SK-N-SH (cell line): Measurements from ENCODE around the gene LSM2. TPM values are rescaled to one million over a fixed set of nuclear protein-coding genes. Genes with fewer than 3 reads are reported as not detected.
"Not testable (repeated sequence)": the region's sequence is repeated elsewhere in the genome, so short reads cannot be mapped to it uniquely, and the experiment has no call there.

Experiments used
- CTCF ChIA-PET: fragments of 300-600, 350-600 bp; formaldehyde crosslinking; extraction: SDS; loops from one replicate; lab custom pipeline; 2021; lab: Yijun Ruan, JAX
- POLR2A ChIA-PET: fragments of 350-600 bp; sonication (Branson Sonifier 250); formaldehyde crosslinking; extraction: SDS; loops from one replicate; lab custom pipeline; 2020; ENCODE audit warnings: antibody characterized with exemption, inconsistent platforms; lab: Yijun Ruan, JAX
- DNase-seq: peaks from one replicate; pipeline ENCODE4 v3.0.0; 2012
- H2AFZ ChIP-seq: fragments of 200-600 bp; sonication (generic); 2 replicates; pipeline ENCODE4 v1.8.1; 2016; ENCODE audit warnings: antibody characterized with exemption, mild to moderate bottlenecking, low read depth
- H3F3A ChIP-seq: fragments of 200-600 bp; sonication (generic); replicated peaks from 2 replicates; pipeline ENCODE3; 2016; ENCODE audit warnings: antibody characterized with exemption, mild to moderate bottlenecking; ENCODE audit not compliant: insufficient read depth
- H3K27ac ChIP-seq, 2 experiments: fragments of 200-500 bp in 1 of 2; fragments of 200-600 bp in 1 of 2; sonication (Bioruptor generic) in 1 of 2; sonication (generic), shearing (Covaris generic) in 1 of 2; 2 replicates each; pipeline versions ENCODE4 v1.5.1 to v1.6.1; 2014 to 2016; ENCODE audit warnings: low read depth in 2 of 2, inconsistent platforms in 1 of 2, low read length in 1 of 2, mild to moderate bottlenecking in 1 of 2, mixed read lengths in 1 of 2
- H3K27me3 ChIP-seq: fragments of 200-600 bp; sonication (generic), shearing (Covaris generic); 2 replicates; pipeline ENCODE4 v1.6.1; 2016; ENCODE audit warnings: mixed run types; ENCODE audit not compliant: insufficient read depth
- H3K36me3 ChIP-seq, 2 experiments: fragments of 200-500 bp in 1 of 2; fragments of 200-600 bp in 1 of 2; sonication (Bioruptor generic) in 1 of 2; sonication (generic) in 1 of 2; replicated peaks in 1 of 2; 2 replicates each; pipeline versions ENCODE3 to v1.5.1; 2014 to 2016; ENCODE audit warnings: low read length in 1 of 2, mild to moderate bottlenecking in 1 of 2; ENCODE audit not compliant: insufficient read depth in 2 of 2, control insufficient read depth in 1 of 2
- H3K4me1 ChIP-seq, 2 experiments: fragments of 200-500 bp in 1 of 2; fragments of 200-600 bp in 1 of 2; sonication (Bioruptor generic) in 1 of 2; sonication (generic), shearing (Covaris generic) in 1 of 2; 2 replicates each; pipeline versions ENCODE4 v1.5.1 to v1.6.1; 2014 to 2016; ENCODE audit warnings: low read depth in 1 of 2, low read length in 1 of 2, mixed run types in 1 of 2; ENCODE audit not compliant: insufficient read depth in 2 of 2, control insufficient read depth in 1 of 2
- H3K4me2 ChIP-seq: fragments of 200-600 bp; sonication (generic), shearing (Covaris generic); 2 replicates; pipeline ENCODE4 v1.6.1; 2017; ENCODE audit warnings: mixed run types
- H3K4me3 ChIP-seq, 2 experiments: fragments of 200-500 bp in 1 of 2; fragments of 200-600 bp in 1 of 2; sonication (Bioruptor generic) in 1 of 2; sonication (generic), shearing (Covaris generic) in 1 of 2; 2 replicates each; pipeline versions ENCODE4 v1.5.1 to v1.8.1; 2014 to 2016; ENCODE audit warnings: low read depth in 2 of 2, inconsistent platforms in 1 of 2, low read length in 1 of 2, mild to moderate bottlenecking in 1 of 2, mixed read lengths in 1 of 2, moderate library complexity in 1 of 2
- H3K79me2 ChIP-seq: fragments of 200-600 bp; sonication (generic); 2 replicates; pipeline ENCODE4 v1.8.1; 2017; ENCODE audit warnings: mild to moderate bottlenecking; ENCODE audit not compliant: insufficient read depth
- H3K9ac ChIP-seq: fragments of 200-600 bp; sonication (generic); 2 replicates; pipeline ENCODE4 v1.6.1; 2017; ENCODE audit warnings: mixed run types
- H3K9me2 ChIP-seq: fragments of 200-600 bp; sonication (generic); 2 replicates; pipeline ENCODE4 v1.6.1; 2017; ENCODE audit warnings: mixed run types
- H3K9me3 ChIP-seq: fragments of 200-600 bp; sonication (generic); 2 replicates; pipeline ENCODE4 v1.6.1; 2017; ENCODE audit warnings: mixed run types, mild to moderate bottlenecking, moderate library complexity
- H4K20me1 ChIP-seq: fragments of 200-600 bp; sonication (generic); 2 replicates; pipeline ENCODE4 v1.6.1; 2017; ENCODE audit warnings: mild to moderate bottlenecking, mixed run types; ENCODE audit not compliant: insufficient read depth
- FOXJ3 ChIP-seq: sonication (generic); formaldehyde crosslinking; IDR thresholded peaks from 2 replicates; pipeline ENCODE4 v1.5.1; 2020; ENCODE audit warnings: mild to moderate bottlenecking, missing genetic modification reagents
- RAD21 ChIP-seq: IDR thresholded peaks from 2 replicates; pipeline ENCODE4 v1.6.1; 2012; ENCODE audit warnings: mild to moderate bottlenecking, low read length
- RXRA ChIP-seq: IDR thresholded peaks from 2 replicates; pipeline ENCODE4 v1.4.0; 2012; ENCODE audit warnings: low read depth, mild to moderate bottlenecking, borderline replicate concordance
- SMC3 ChIP-seq: IDR thresholded peaks from 2 replicates; pipeline ENCODE4 v1.6.1; 2012; ENCODE audit warnings: low read depth, low read length, improper control_type of control experiment
- TEAD4 ChIP-seq: IDR thresholded peaks from 2 replicates; pipeline ENCODE4 v1.4.0; 2012; ENCODE audit warnings: mild to moderate bottlenecking, borderline replicate concordance; ENCODE audit not compliant: insufficient read depth
- WGBS: methylation state at CpG from one replicate; pipeline ENCODE4 v1.1.6; 2017; ENCODE audit warnings: low lambda C conversion rate; 5-methylcytosine and 5-hydroxymethylcytosine counted together
- polyA plus RNA-seq, 3 experiments: library from polyadenylated mRNA; depleted of rRNA; stranded (reverse); fragments of >200 nt; gene quantifications; 2 replicates each; pipeline ENCODE4 v1.2.3, GENCODE V29; 2012
- TF ChIP-seq, protein P1 (sequence below): IDR thresholded peaks from 2 replicates; pipeline ENCODE4 v1.4.0; 2012; ENCODE audit warnings: low read depth
- TF ChIP-seq, protein P2 (sequence below): IDR thresholded peaks from 2 replicates; pipeline ENCODE4 v1.6.1; 2012; ENCODE audit warnings: mild to moderate bottlenecking, low read depth, low read length, moderate library complexity
- TF ChIP-seq, protein P3 (sequence below): fragments of 150-350 bp; IDR thresholded peaks from 2 replicates; pipeline ENCODE4 v1.6.1; 2016; ENCODE audit warnings: mild to moderate bottlenecking, low read depth, low read length

LSM2 gene
- polyA plus RNA-seq, 1 of the 3 experiments (the other 2 are of a cell fraction) = 79.1 TPM

DNA sequence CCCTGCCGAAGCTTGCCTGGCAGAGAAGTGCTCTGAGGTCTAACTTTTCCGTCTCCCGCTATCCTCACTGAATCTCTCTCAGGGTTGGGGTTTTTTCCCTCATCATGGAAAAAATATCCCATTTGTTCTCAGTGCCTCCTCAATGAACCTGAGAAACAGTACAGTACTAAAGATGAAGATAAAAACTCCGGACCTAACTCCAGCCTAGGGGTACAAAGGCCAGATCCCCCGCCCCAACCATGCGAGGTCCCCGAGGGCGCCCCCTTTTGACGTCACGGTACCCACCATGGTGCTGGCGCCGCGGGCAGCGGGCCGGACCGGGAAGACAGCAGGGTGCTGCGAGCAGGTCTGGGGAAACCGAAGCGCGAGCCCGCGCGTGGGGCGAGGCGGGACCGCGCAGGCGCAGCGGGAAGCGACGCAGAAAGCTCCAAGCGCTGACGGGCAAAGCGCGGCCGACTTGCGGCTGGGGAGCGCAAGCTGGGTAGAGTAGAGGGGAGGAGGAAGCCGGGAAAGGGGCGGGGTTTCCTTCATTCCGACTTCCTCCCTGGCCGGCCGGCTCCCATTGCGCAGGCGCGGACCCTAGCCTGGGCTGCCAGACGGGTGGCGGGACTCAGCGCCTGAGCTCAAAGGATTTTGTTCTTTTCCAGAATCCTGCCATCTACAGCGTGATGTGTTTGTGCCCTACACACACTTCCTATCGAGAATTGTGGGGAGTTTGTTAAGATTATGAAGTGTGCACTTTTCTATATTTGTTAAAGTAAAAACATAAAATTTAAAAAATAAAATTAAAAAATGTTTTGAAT, at the start of gene LSM2 (continued):
- TF ChIP-seq, protein P1, sequence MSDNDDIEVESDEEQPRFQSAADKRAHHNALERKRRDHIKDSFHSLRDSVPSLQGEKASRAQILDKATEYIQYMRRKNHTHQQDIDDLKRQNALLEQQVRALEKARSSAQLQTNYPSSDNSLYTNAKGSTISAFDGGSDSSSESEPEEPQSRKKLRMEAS = peak; percentile 79; the same call in 1 of the 2 replicates
- TF ChIP-seq, protein P2, sequence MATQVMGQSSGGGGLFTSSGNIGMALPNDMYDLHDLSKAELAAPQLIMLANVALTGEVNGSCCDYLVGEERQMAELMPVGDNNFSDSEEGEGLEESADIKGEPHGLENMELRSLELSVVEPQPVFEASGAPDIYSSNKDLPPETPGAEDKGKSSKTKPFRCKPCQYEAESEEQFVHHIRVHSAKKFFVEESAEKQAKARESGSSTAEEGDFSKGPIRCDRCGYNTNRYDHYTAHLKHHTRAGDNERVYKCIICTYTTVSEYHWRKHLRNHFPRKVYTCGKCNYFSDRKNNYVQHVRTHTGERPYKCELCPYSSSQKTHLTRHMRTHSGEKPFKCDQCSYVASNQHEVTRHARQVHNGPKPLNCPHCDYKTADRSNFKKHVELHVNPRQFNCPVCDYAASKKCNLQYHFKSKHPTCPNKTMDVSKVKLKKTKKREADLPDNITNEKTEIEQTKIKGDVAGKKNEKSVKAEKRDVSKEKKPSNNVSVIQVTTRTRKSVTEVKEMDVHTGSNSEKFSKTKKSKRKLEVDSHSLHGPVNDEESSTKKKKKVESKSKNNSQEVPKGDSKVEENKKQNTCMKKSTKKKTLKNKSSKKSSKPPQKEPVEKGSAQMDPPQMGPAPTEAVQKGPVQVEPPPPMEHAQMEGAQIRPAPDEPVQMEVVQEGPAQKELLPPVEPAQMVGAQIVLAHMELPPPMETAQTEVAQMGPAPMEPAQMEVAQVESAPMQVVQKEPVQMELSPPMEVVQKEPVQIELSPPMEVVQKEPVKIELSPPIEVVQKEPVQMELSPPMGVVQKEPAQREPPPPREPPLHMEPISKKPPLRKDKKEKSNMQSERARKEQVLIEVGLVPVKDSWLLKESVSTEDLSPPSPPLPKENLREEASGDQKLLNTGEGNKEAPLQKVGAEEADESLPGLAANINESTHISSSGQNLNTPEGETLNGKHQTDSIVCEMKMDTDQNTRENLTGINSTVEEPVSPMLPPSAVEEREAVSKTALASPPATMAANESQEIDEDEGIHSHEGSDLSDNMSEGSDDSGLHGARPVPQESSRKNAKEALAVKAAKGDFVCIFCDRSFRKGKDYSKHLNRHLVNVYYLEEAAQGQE = no peak
- TF ChIP-seq, protein P3, sequence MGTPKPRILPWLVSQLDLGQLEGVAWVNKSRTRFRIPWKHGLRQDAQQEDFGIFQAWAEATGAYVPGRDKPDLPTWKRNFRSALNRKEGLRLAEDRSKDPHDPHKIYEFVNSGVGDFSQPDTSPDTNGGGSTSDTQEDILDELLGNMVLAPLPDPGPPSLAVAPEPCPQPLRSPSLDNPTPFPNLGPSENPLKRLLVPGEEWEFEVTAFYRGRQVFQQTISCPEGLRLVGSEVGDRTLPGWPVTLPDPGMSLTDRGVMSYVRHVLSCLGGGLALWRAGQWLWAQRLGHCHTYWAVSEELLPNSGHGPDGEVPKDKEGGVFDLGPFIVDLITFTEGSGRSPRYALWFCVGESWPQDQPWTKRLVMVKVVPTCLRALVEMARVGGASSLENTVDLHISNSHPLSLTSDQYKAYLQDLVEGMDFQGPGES = no peak
- TF ChIP-seq FOXJ3 (CRISPR knock-in tag) (no peak), RXRA (no peak), SMC3 (peak; percentile 11; the same call in 1 of the 2 replicates)
- TF ChIP-seq, all 33 proteins: peak for 11

DNA sequence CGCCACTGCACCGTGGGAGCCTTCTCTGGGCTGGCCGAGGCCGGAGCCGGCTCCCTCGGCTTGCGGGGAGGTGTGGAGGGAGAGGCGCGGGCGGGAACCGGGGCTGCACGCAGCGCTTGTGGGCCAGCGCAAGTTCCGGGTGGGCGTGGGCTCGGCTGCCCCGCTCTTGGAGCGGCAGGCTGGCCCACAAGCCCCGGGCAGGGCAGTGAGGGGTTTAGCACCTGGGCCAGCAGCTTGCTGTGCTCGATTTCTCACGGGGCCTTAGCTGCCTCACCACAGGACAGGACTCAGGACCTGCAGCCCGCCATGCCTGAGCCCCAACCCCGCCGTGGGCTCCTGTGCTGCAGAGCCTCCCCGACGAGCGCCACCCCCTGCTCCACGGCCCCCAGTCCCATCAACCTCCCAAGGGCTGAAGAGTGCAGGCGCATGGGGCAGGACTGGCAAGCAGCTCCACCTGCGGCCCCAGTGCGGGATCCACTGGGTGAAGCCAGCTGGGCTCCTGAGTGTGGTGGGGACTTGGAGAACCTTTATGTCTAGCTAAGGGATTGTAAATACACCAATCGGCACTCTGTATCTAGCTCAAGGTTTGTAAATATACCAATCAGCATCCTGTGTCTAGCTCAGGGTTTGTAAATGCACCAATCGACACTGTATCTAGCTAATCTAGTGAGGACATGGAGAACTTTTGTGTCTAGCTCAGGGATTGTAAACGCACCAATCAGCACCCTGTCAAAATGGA, 45.4 kb upstream of the LSM2 start:
- H3K9me3 ChIP-seq, H3K27ac ChIP-seq, H3K9ac ChIP-seq, H3K9me2 ChIP-seq, H3K27me3 ChIP-seq, H3K4me3 ChIP-seq, H3K4me2 ChIP-seq, H3K36me3 ChIP-seq, H2AFZ ChIP-seq, H3K4me1 ChIP-seq, H4K20me1 ChIP-seq, H3K79me2 ChIP-seq, CTCF ChIA-PET, H3F3A ChIP-seq: not testable (repeated sequence)
- peak; percentile 10 for DNase-seq
- 66% methylated on average over 9 of the region's 35 CpGs for WGBS
- POLR2A ChIA-PET = interaction anchor here (0.8 kb wide), 1 partner anchor 100 kb away, joined by 3 read pairs; no protein-coding TSS in a partner anchor

DNA sequence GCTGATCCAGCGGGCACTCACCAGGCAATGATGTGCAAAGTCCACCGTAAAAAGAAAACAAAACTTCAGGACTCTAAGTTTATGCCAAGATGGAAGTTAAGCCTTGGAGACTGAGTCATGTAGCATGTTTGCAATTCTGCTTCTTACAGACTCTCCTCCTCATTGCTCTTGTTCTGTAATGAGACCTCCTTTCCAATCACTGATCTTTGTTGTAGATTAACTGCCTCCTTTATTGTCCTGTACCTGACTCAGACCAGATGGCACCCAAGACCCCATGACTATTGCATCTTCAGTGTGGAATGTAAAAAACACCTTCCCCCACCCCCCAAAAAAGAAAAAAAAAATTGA, 44.7 kb upstream of the LSM2 start:
- WGBS = 76% methylated on average over 2 of the region's 2 CpGs
- Histone ChIP-seq H2AFZ (no peak overlapping the region; the same call in 1 of the 2 replicates), H4K20me1 (no peaks in the 10 kb centered on the region), H3K9me3 (no peaks in the 10 kb centered on the region), H3K4me3 (no peak overlapping the region), H3F3A (peaks cover 5% of the 10 kb centered on the region), H3K4me1 (no peaks in the 10 kb centered on the region), H3K27me3 (no peaks in the 10 kb centered on the region), H3K9me2 (no peaks in the 10 kb centered on the region), H3K36me3 (no peaks in the 10 kb centered on the region), H3K9ac (no peak overlapping the region), H3K4me2 (no peak overlapping the region), H3K79me2 (no peaks in the 10 kb centered on the region), H3K27ac (no peak overlapping the region)
- ChIA-PET CTCF (no interaction called here), POLR2A (interaction anchor here (0.7 kb wide), 1 partner anchor 15 kb away, joined by 3 read pairs; no protein-coding TSS in a partner anchor)
- TF ChIP-seq TEAD4 = no peak
- TF ChIP-seq RAD21 = no peak
- no peak for DNase-seq
